Stomach (tissue), 4 donors: ENCODE results near the gene ZFHX3.
"Not testable (repeated sequence)": the region's sequence is repeated elsewhere in the genome, so short reads cannot be mapped to it uniquely, and the experiment has no call there.

Experiments
- POLR2A ChIP-seq, 4 donors: fragments of 450-650 bp; IDR thresholded peaks; one replicate each; pipeline ENCODE4 v1.6.1; 2016; ENCODE audit warnings: antibody characterized with exemption in 4 of 4, control low read depth in 2 of 4, mild to moderate bottlenecking in 1 of 4, moderate library complexity in 1 of 4
- TF ChIP-seq, protein P1 (sequence below), 7 experiments: fragments of 450-650 bp in 4 of 7; fragments of 200-600 bp in 3 of 7; sonication (generic) in 3 of 7; IDR thresholded peaks; one replicate each; pipeline ENCODE4 v1.5.1; 2016 to 2019; ENCODE audit warnings: antibody characterized with exemption in 7 of 7, control low read depth in 2 of 7, mild to moderate bottlenecking in 1 of 7

DNA sequence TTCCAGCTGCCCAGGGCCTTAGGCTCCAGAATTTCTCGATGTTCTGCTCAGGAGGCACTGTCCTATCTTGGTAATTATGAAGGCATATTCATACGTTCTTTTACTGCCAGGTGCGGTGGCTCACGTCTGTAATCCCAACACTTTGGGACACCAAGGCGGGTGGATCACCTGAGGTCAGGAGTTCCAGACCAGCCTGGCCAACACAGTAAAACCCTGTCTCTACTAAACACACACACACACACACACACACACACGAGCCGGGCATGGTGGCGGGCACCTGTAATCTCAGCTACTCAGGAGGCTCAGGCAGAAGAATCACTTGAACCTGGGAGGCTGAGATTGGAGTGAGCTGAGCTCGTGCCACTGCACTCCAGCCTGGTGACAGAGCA, 52.1 kb downstream of the ZFHX3 start:
- TF ChIP-seq, protein P1, sequence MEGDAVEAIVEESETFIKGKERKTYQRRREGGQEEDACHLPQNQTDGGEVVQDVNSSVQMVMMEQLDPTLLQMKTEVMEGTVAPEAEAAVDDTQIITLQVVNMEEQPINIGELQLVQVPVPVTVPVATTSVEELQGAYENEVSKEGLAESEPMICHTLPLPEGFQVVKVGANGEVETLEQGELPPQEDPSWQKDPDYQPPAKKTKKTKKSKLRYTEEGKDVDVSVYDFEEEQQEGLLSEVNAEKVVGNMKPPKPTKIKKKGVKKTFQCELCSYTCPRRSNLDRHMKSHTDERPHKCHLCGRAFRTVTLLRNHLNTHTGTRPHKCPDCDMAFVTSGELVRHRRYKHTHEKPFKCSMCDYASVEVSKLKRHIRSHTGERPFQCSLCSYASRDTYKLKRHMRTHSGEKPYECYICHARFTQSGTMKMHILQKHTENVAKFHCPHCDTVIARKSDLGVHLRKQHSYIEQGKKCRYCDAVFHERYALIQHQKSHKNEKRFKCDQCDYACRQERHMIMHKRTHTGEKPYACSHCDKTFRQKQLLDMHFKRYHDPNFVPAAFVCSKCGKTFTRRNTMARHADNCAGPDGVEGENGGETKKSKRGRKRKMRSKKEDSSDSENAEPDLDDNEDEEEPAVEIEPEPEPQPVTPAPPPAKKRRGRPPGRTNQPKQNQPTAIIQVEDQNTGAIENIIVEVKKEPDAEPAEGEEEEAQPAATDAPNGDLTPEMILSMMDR (IDR thresholded peaks at IDR 0.05): not testable (repeated sequence)
- not testable (repeated sequence) for TF ChIP-seq POLR2A (IDR thresholded peaks at IDR 0.05)
